Activated CD4-positive, alpha-beta T cell treated with anti-CD3 and anti-CD28 coated beads for 36 hours (primary cell): ENCODE results near the gene BRI3. TPM values are rescaled to one million over a fixed set of nuclear protein-coding genes. Genes with fewer than 3 reads are reported as not detected.

Experiments used
- ATAC-seq: fragments of 200-7000 bp; cut with Tn5 transposase; one replicate; pipeline ENCODE4 v1.10.0; 2021; ENCODE audit warnings: mild to moderate bottlenecking, moderate library complexity
- CTCF ChIA-PET: fragments of 350-600 bp; sonication (Branson Sonifier 250); formaldehyde crosslinking; loops from one replicate; lab custom pipeline; 2021; ENCODE audit warnings: antibody characterized with exemption; lab: Charles Lee
- POLR2A ChIA-PET: fragments of 350-600 bp; sonication (Branson Sonifier 250); formaldehyde crosslinking; loops from one replicate; lab custom pipeline; 2021; ENCODE audit warnings: antibody characterized with exemption, inconsistent platforms; lab: Charles Lee
- DNase-seq: peaks from one replicate; pipeline ENCODE4 v3.0.0-alpha.2; 2020
- H3K27ac Mint-ChIP-seq: one replicate; pipeline ENCODE4 v1.8.0; 2021; ENCODE audit warnings: mixed read lengths
- H3K27me3 Mint-ChIP-seq: one replicate; pipeline ENCODE4 v1.8.0; 2021; ENCODE audit warnings: mixed read lengths
- H3K36me3 Mint-ChIP-seq: one replicate; pipeline ENCODE4 v1.8.0; 2021; ENCODE audit warnings: low read depth, mixed read lengths
- H3K4me1 Mint-ChIP-seq: one replicate; pipeline ENCODE4 v1.8.0; 2021; ENCODE audit warnings: mixed read lengths
- H3K4me3 Mint-ChIP-seq: one replicate; pipeline ENCODE4 v1.8.0; 2021; ENCODE audit warnings: mild to moderate bottlenecking, moderate library complexity, mixed read lengths
- H3K9me3 Mint-ChIP-seq: one replicate; pipeline ENCODE4 v1.8.0; 2021; ENCODE audit warnings: low read depth, mixed read lengths
- intact Hi-C, 2 experiments: fragments of 100-400 bp; cut with DNase I in 1 of 2; cut with micrococcal nuclease in 1 of 2; formaldehyde crosslinking; loops; one replicate each; pipeline versions ENCODE4 v1.14.2 to v1.15.1; 2022 to 2024; cut with DNase I, micrococcal nuclease
- total RNA-seq, 2 experiments: library from RNA; stranded (reverse); gene quantifications; one replicate each; pipeline ENCODE4 v1.2.3, GENCODE V29; 2021

BRI3 gene
- total RNA-seq, 2 experiments from 2014 or later, result 45.1 to 47.6 TPM

GRCh38 chr7:98241674-98242241 lies 39.7 kb upstream of the BRI3 start:
- Mint-ChIP-seq H3K4me1 (no peaks in the 10 kb centered on the region), H3K9me3 (no peaks in the 10 kb centered on the region), H3K36me3 (peaks cover 14% of the 10 kb centered on the region), H3K27me3 (no peaks in the 10 kb centered on the region), H3K4me3 (no peak overlapping the region), H3K27ac (no peak overlapping the region)
- CTCF ChIA-PET, result interaction anchor here (0.6 to 1.0 kb wide), 3 partner anchors 9 to 220 kb away, joined by 3 to 4 read pairs (median 4); no protein-coding TSS in a partner anchor
- ATAC-seq (no peak), DNase-seq (no peak)
- POLR2A ChIA-PET, result no interaction called here
- intact Hi-C loops, result loop anchor here in 1 of 2 experiments (1.0 kb wide), 1 partner anchor 220 kb away; no protein-coding TSS in a partner anchor

DNA sequence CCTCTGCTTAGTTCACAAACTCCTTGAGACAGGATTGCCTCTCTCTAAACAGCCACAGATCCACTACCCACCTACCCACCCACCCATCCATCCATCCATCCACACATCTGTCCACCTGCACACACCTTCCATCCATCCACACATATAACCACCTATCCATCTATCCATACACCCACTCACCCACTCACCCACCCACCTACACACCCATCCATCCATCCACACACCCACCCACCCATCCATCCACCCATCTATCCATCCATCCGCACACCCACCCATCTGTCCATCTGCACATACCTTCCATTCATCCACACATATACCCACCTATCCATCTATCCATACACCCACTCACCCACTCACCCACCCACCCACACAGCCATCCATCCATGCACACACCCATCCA lies 39.1 kb upstream of the BRI3 start:
- DNase-seq (no peak), ATAC-seq (no peak)
- H3K4me1 Mint-ChIP-seq, result no peaks in the 10 kb centered on the region
- POLR2A ChIA-PET, result no interaction called here
- intact Hi-C loops, result no loop called here
- H3K9me3 Mint-ChIP-seq, result no peaks in the 10 kb centered on the region
- H3K4me3 Mint-ChIP-seq, result no peak overlapping the region
- no peak overlapping the region for H3K27ac Mint-ChIP-seq
- no peaks in the 10 kb centered on the region for H3K27me3 Mint-ChIP-seq
- CTCF ChIA-PET, result interaction anchor here (0.6 to 1.0 kb wide), 3 partner anchors 8 to 220 kb away, joined by 3 to 4 read pairs (median 4); no protein-coding TSS in a partner anchor
- peaks cover 15% of the 10 kb centered on the region for H3K36me3 Mint-ChIP-seq

- intact Hi-C loops, result no loop called here
- Mint-ChIP-seq H3K9me3 (no peaks in the 10 kb centered on the region), H3K4me1 (peaks cover 1% of the 10 kb centered on the region), H3K4me3 (no peak overlapping the region), H3K36me3 (peaks cover 19% of the 10 kb centered on the region), H3K27ac (no peak overlapping the region), H3K27me3 (no peaks in the 10 kb centered on the region)
- DNase-seq (no peak), ATAC-seq (no peak)
- ChIA-PET POLR2A (no interaction called here), CTCF (no interaction called here)
Observed at GRCh38 chr7:98242934-98243333, 38.6 kb upstream of the BRI3 start.

DNA sequence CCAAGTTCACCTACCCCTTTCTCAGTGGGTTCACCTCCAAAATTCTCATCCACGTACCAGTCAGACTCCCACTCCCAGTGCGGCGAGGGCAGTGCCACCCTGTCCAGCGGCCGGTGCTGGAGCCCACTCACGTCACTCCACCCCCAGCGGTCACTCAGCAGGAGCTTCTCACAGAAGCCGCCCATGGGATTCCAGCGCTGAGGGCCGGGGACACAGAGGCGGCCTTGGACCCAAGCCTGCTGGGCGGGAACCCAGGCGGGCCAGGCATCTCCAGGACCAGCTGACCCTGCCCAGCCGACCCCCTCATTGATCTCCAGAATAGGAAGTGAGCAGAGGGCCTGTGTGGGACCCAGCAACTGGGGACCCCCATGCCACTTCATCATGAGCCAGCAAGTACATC lies 36.6 kb upstream of the BRI3 start:
- Mint-ChIP-seq H3K4me1 (peaks cover 17% of the 10 kb centered on the region), H3K4me3 (no peak overlapping the region), H3K27me3 (no peaks in the 10 kb centered on the region), H3K36me3 (peaks cover 20% of the 10 kb centered on the region), H3K27ac (no peak overlapping the region), H3K9me3 (no peaks in the 10 kb centered on the region)
- CTCF ChIA-PET, result no interaction called here
- POLR2A ChIA-PET, result no interaction called here
- DNase-seq, result no peak
- ATAC-seq, result no peak
- intact Hi-C loops, result no loop called here

DNA sequence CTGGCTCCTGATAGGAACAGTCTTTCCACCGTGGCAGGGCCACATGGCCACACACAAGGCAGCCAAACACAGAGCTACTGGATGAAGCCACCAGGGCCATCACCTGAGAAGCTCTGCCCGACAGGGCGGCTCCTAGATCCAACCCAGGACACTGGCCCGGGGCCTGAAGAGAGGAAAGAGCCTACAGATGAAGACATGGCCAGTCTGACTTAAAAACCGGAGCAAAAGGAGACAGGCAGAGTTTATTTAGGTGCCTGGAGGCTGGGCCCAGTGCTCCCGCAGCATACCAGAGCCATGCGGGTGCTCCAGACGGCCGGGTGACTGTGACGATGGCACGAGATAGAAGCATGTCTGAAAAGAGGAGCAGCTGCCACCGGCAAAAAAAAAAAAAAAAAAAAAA lies 33.3 kb upstream of the BRI3 start:
- peaks cover 16% of the 10 kb centered on the region for H3K36me3 Mint-ChIP-seq
- H3K27me3 Mint-ChIP-seq, result no peaks in the 10 kb centered on the region
- POLR2A ChIA-PET, result interaction anchor here (0.7 kb wide), 1 partner anchor 211 kb away, joined by 3 read pairs; no protein-coding TSS in a partner anchor
- no peak for ATAC-seq
- DNase-seq, result no peak
- peak overlapping the region; percentile 83 for H3K27ac Mint-ChIP-seq
- no peak overlapping the region for H3K4me3 Mint-ChIP-seq
- intact Hi-C loops, result no loop called here
- CTCF ChIA-PET, result interaction anchor here (1.4 kb wide), 1 partner anchor 82 kb away, joined by 4 read pairs; no protein-coding TSS in a partner anchor
- H3K9me3 Mint-ChIP-seq, result no peaks in the 10 kb centered on the region
- peaks cover 32% of the 10 kb centered on the region for H3K4me1 Mint-ChIP-seq

GRCh38 chr7:98249106-98249505 lies 32.4 kb upstream of the BRI3 start:
- ChIA-PET POLR2A (no interaction called here), CTCF (interaction anchor here (1.4 kb wide), 1 partner anchor 83 kb away, joined by 4 read pairs; no protein-coding TSS in a partner anchor)
- DNase-seq (no peak), ATAC-seq (no peak)
- Mint-ChIP-seq H3K4me1 (peaks cover 35% of the 10 kb centered on the region), H3K27me3 (no peaks in the 10 kb centered on the region), H3K9me3 (no peaks in the 10 kb centered on the region), H3K27ac (peak overlapping the region; percentile 98), H3K4me3 (peak overlapping the region; percentile 36), H3K36me3 (peaks cover 16% of the 10 kb centered on the region)
- intact Hi-C loops, result no loop called here

GRCh38 chr7:98250789-98251188 lies 30.7 kb upstream of the BRI3 start:
- H3K9me3 Mint-ChIP-seq, result no peaks in the 10 kb centered on the region
- intact Hi-C loops, result loop anchor here (1.0 to 5.0 kb wide), 5 partner anchors 48 to 892 kb away; partner anchors contain the start of genes ASNS (in 1 of the 2), LMTK2 (in 1 of the 2) and SMURF1 (in 1 of the 2)
- ChIA-PET POLR2A (interaction anchor here (0.6 to 1.0 kb wide), 2 partner anchors 16 to 30 kb away, joined by 3 to 5 read pairs; partner anchors contain the start of gene BRI3), CTCF (interaction anchor here (0.6 to 1.0 kb wide), 4 partner anchors 9 to 628 kb away, joined by 3 to 5 read pairs (median 4); partner anchors contain the start of gene TRRAP)
- H3K4me1 Mint-ChIP-seq, result peaks cover 45% of the 10 kb centered on the region
- H3K36me3 Mint-ChIP-seq, result peaks cover 21% of the 10 kb centered on the region
- H3K27ac Mint-ChIP-seq, result peak overlapping the region; percentile 98
- H3K27me3 Mint-ChIP-seq, result no peaks in the 10 kb centered on the region
- DNase-seq, result peak; percentile 70
- H3K4me3 Mint-ChIP-seq, result peak overlapping the region; percentile 93
- peak; percentile 43 for ATAC-seq

GRCh38 chr7:98251231-98251600 lies 30.3 kb upstream of the BRI3 start:
- DNase-seq (peak; percentile 59), ATAC-seq (peak; percentile 43)
- no peaks in the 10 kb centered on the region for H3K27me3 Mint-ChIP-seq
- intact Hi-C loops, result loop anchor here (1.0 to 5.0 kb wide), 5 partner anchors 48 to 891 kb away; partner anchors contain the start of genes ASNS (in 1 of the 2), LMTK2 (in 1 of the 2) and SMURF1 (in 1 of the 2)
- peaks cover 48% of the 10 kb centered on the region for H3K4me1 Mint-ChIP-seq
- H3K4me3 Mint-ChIP-seq, result peak overlapping the region; percentile 93
- peaks cover 22% of the 10 kb centered on the region for H3K36me3 Mint-ChIP-seq
- ChIA-PET POLR2A (interaction anchor here (1.0 kb wide), 1 partner anchor 30 kb away, joined by 5 read pairs; the partner anchor contains the start of gene BRI3), CTCF (interaction anchor here (0.9 kb wide), 1 partner anchor 145 kb away, joined by 5 read pairs; no protein-coding TSS in a partner anchor)
- no peaks in the 10 kb centered on the region for H3K9me3 Mint-ChIP-seq
- peak overlapping the region; percentile 98 for H3K27ac Mint-ChIP-seq

DNA sequence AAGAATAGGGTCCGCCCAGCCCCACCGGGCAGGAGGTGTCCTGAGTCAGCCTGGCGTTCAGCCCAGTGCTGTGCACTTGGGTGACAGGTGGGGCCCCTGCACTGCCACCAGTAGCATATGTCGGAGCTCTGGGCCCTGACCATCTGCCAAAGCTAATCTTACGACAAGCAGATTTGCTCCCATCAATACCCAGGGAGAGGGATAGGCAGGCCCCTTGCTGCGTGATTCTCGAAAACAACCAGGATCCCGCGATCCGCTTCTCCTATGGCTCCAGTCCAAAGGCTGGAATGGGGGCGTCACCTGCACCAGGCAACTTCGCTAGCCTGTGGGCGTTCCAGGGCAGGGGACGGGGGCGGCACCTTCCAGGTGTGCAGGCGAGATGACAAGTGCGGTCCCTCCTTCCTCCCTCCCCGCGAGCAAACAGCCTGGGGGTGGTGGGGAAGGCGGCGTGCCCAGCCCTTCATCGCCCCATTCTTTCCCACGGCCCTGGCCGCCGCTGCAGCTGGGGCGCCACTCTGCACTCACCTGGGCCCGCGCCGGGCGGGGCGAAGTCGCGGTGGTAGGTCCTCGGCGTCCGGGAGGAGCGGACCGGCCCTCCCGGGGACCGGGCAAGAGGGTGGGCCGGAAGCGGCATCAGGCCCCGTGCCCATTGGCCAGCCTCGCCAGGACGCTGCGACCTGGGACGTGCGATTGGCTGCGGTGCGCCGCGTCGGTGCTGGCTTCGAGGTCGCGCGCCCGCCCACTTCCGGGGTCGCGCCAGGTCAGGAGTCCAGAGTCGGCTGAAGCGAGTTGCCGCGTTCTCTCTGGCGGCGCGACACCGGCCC lies 29.7 kb upstream of the BRI3 start, which contains the start of gene TECPR1:
Gene TECPR1 (minus strand): TSS at position 632 of the 824 bp plus-strand sequence. CDS start 6,086 bp downstream, outside the sequence.
- ATAC-seq (peak; percentile 92), DNase-seq (peak; percentile 94)
- peak within 1 kb of the TSS; percentile 93 for H3K4me3 Mint-ChIP-seq
- no peaks in the 10 kb centered on the region for H3K27me3 Mint-ChIP-seq
- peaks cover 50% of the 10 kb centered on the region for H3K4me1 Mint-ChIP-seq
- H3K9me3 Mint-ChIP-seq, result no peaks in the 10 kb centered on the region
- ChIA-PET POLR2A (no interaction called here), CTCF (interaction anchor here (0.6 kb wide), 1 partner anchor 120 kb away, joined by 3 read pairs; no protein-coding TSS in a partner anchor)
- peaks cover 28% of the 10 kb centered on the region for H3K36me3 Mint-ChIP-seq
- peak within 1 kb of the TSS; percentile 98 for H3K27ac Mint-ChIP-seq
- intact Hi-C loops, result loop anchor here (1.0 to 5.0 kb wide), 10 partner anchors 29 to 1135 kb away; partner anchors contain the start of genes BRI3 (in 2 of the 2), LMTK2 (in 2 of the 2), ASNS (in 1 of the 2) and BAIAP2L1 (in 1 of the 2)

- no peak for DNase-seq
- H3K4me3 Mint-ChIP-seq, result peak overlapping the region; percentile 93
- no peaks in the 10 kb centered on the region for H3K27me3 Mint-ChIP-seq
- intact Hi-C loops, result loop anchor here (1.0 to 5.0 kb wide), 7 partner anchors 29 to 1135 kb away; partner anchors contain the start of genes BRI3 (in 2 of the 2), BAIAP2L1 (in 1 of the 2), LMTK2 (in 1 of the 2) and SDHAF3 (in 1 of the 2)
- ChIA-PET CTCF (interaction anchor here (0.6 kb wide), 1 partner anchor 231 kb away, joined by 3 read pairs; no protein-coding TSS in a partner anchor), POLR2A (interaction anchor here (0.6 kb wide), 1 partner anchor 15 kb away, joined by 3 read pairs; no protein-coding TSS in a partner anchor)
- peak overlapping the region; percentile 92 for H3K27ac Mint-ChIP-seq
- peak; percentile 36 for ATAC-seq
- H3K4me1 Mint-ChIP-seq, result peaks cover 50% of the 10 kb centered on the region
- H3K36me3 Mint-ChIP-seq, result peaks cover 31% of the 10 kb centered on the region
- no peaks in the 10 kb centered on the region for H3K9me3 Mint-ChIP-seq
Observed at GRCh38 chr7:98252425-98253054, 28.9 kb upstream of the BRI3 start.
